Body of pancreas (tissue), 4 donors: ENCODE results near the gene CCDC172. TPM values are rescaled to one million over a fixed set of nuclear protein-coding genes. Genes with fewer than 3 reads are reported as not detected.

ENCODE experiments used
- ATAC-seq: fragments of 150-250 bp; one replicate; pipeline ENCODE4 v1.9.1; 2016
- DNase-seq, 4 donors: peaks; one replicate each; pipeline ENCODE4 v3.0.0-alpha.2; 2019
- H3K27ac ChIP-seq, 4 donors: fragments of 200-600 bp; sonication (generic); 1 replicate in 3 of 4; 2 replicates in 1 of 4; pipeline versions ENCODE4 v1.5.1 to v1.6.1; 2016 to 2019; ENCODE audit warnings: mild to moderate bottlenecking in 1 of 4, mixed read lengths in 1 of 4, moderate library complexity in 1 of 4
- H3K27me3 ChIP-seq, 2 donors: fragments of 200-600 bp; sonication (generic); one replicate each; pipeline ENCODE4 v1.6.0; 2016; ENCODE audit warnings: mild to moderate bottlenecking in 1 of 2
- H3K36me3 ChIP-seq, 2 donors: fragments of 200-600 bp; sonication (generic); replicated peaks in 1 of 2; 2 replicates each; pipeline ENCODE4 v1.5.1; 2016; ENCODE audit warnings: low read depth in 2 of 2; ENCODE audit not compliant: insufficient read depth in 1 of 2
- H3K4me1 ChIP-seq: fragments of 200-600 bp; sonication (generic); one replicate; pipeline ENCODE4 v1.6.0; 2016
- H3K4me3 ChIP-seq, 2 donors: fragments of 200-600 bp; sonication (generic); 1 replicate in 1 of 2; 2 replicates in 1 of 2; pipeline ENCODE4 v1.5.1; 2016 to 2019
- H3K9me3 ChIP-seq, 3 donors: fragments of 200-600 bp; sonication (generic); 1 replicate in 2 of 3; 2 replicates in 1 of 3; pipeline ENCODE4 v1.5.1; 2016
- POLR2A ChIP-seq, 3 donors: fragments of 450-650 bp; IDR thresholded peaks; one replicate each; pipeline ENCODE4 v1.6.1; 2016; ENCODE audit warnings: antibody characterized with exemption in 3 of 3, mild to moderate bottlenecking in 2 of 3
- WGBS, 2 donors: methylation state at CpG; one replicate each; pipeline ENCODE4 v1.1.5; 2017; 5-methylcytosine and 5-hydroxymethylcytosine counted together
- intact Hi-C: fragments of 100-400 bp; cut with DNase I; formaldehyde crosslinking; loops from one replicate; pipeline ENCODE4 v1.15.1; 2023
- small RNA-seq: library from RNA; depleted of rRNA; stranded (forward); fragments of <200 nt; gene quantifications from one replicate; pipeline ENCODE3, GENCODE V24; 2016
- total RNA-seq, 2 donors: library from RNA; depleted of rRNA; stranded (reverse); fragments of >200 nt; gene quantifications; one replicate each; pipeline ENCODE4 v1.1.0, GENCODE V29; 2016
- TF ChIP-seq, protein P1 (sequence below), 7 experiments: fragments of 450-650 bp in 4 of 7; fragments of 200-600 bp in 3 of 7; sonication (generic) in 3 of 7; IDR thresholded peaks; one replicate each; pipeline ENCODE4 v1.5.1; 2016 to 2019; ENCODE audit warnings: antibody characterized with exemption in 7 of 7

The CCDC172 gene
- total RNA-seq, 2 donors from 2014 or later: not detected

DNA sequence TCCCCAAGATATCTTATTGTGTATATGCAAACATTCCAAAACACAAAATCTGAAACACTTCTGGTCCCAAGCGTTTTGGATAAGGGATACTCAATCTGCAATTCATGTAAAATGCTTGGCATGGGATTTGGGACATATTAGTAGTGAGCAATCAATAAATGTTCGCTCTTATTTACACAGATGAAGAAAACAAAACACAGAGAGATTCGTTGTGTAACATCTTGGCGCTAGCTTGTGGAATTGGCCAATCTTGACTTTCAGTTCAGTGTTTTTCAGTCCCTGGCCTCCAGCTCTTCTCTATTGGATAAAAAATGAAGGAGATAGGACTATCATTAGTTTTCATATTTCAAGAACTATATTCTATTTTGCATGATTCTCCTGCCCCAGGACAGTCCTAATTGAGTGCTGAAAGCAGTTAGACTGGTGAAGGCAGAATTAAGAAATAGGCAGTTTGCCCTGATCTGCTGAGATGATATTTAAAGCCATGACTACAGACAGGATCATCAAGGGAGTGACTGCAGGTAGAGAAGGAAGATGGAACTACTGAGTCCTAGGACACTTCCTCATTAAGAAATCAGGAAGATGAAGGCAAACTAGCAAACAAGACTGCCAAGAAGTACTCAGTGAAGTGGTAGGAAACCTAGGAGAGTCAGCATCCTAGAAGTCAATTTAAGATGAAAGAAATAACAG is 105.2 kb downstream of the CCDC172 start:
- Histone ChIP-seq H3K4me3 (no peak overlapping the region), H3K9me3 (no peaks in the 10 kb centered on the region), H3K27me3 (no peaks in the 10 kb centered on the region), H3K36me3 (no peaks in the 10 kb centered on the region), H3K27ac (no peak overlapping the region), H3K4me1 (peaks cover 7% of the 10 kb centered on the region)
- TF ChIP-seq, protein P1, sequence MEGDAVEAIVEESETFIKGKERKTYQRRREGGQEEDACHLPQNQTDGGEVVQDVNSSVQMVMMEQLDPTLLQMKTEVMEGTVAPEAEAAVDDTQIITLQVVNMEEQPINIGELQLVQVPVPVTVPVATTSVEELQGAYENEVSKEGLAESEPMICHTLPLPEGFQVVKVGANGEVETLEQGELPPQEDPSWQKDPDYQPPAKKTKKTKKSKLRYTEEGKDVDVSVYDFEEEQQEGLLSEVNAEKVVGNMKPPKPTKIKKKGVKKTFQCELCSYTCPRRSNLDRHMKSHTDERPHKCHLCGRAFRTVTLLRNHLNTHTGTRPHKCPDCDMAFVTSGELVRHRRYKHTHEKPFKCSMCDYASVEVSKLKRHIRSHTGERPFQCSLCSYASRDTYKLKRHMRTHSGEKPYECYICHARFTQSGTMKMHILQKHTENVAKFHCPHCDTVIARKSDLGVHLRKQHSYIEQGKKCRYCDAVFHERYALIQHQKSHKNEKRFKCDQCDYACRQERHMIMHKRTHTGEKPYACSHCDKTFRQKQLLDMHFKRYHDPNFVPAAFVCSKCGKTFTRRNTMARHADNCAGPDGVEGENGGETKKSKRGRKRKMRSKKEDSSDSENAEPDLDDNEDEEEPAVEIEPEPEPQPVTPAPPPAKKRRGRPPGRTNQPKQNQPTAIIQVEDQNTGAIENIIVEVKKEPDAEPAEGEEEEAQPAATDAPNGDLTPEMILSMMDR (IDR thresholded peaks at IDR 0.05): no peak
- no peak for TF ChIP-seq POLR2A (IDR thresholded peaks at IDR 0.05)
- WGBS, 2 donors: 16 to 35% methylated on average over 4 of the region's 4 CpGs
- intact Hi-C loops: no loop called here
- ATAC-seq: no peak
- DNase-seq: no peak

Small RNAs within 50 kb of the gene (small RNA-seq; reads per million reads assigned to genes)
- not detected for gene SNRPGP6

Other genes with a start within 250 kb of the CCDC172 start
- 1 to 10 TPM; 4.2 to 6.9 TPM for gene GFRA1, start 51.2 kb upstream of the CCDC172 start, total RNA-seq
- gene PNLIPRP3, start 103.4 kb downstream of the CCDC172 start, total RNA-seq: not detected
- gene PNLIP, start 221.5 kb downstream of the CCDC172 start, total RNA-seq: over 10,000 TPM in 1 of 2 donors, 1,000 to 10,000 TPM in 1; 8,888 to 12,294 TPM